NCI-H345 treated with DMSO at 0.1 percent for 48 hours (cell line): ENCODE measurements around the gene P2RX2.

Experiments used
- DNase-seq: peaks from one replicate; lab custom pipeline; 2025; ENCODE audit not compliant: unreplicated experiment; lab: John Stamatoyannopoulos, UW

The P2RX2 gene

DNA sequence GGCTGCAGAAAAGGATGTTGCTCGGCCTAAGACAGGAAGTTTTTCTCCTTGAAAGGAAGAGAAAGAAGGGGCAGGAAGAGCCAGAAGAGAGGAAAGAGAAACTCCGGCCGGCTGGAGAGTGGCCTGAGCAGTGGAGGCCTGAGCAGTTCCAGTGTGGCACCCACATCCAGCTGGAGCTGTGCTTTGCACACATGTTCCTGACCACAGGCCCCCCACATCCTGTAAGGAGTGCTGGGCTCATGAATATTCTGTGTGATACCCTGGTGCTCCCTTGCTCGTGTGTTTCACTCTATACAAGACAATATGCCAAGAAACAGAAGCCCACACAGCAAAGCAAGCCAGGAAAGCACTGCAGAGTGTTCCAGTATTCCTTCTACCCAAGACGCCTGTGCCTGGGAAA is 41.5 kb downstream of the P2RX2 start:
- DNase-seq, result no peak

DNA sequence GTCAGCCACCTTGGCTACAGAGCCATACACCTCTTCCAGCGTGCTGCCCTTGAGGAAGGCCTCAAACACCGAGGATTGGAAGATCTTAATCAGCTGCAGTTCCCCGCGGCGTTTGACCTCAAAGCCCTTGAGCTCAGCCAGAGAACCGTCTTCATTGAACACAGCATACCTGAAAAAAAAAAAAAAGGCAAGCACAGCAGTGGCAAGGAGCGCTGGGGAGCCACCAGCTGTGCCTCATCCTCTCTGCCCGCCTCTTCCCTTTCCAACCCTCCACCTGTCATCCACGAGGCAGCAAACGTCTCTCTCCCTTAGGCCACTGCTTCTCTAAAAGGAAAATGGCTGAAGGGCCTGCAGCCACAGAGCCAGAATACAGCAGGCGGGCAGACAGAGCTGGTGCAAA is 42.4 kb downstream of the P2RX2 start:
- no peak for DNase-seq

DNA sequence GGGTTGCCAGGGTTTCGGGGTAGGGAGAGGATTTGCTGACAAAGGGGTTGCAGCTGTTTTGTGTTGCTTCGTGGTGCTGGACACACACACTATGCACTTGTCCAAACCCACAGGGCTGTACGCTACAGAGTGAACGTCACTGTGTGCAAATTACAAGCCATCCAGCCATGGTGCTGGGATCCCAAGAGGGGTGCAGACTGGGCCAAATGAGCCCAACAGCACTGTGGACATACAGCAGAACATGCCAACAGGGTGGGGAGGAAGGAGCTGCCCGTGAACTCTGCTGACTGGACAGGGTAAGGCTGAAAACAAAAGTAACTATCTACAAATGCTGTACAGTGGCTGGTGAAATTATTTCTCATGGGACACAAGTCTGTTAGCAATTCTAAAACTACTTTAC is 43.4 kb downstream of the P2RX2 start:
- no peak for DNase-seq

DNA sequence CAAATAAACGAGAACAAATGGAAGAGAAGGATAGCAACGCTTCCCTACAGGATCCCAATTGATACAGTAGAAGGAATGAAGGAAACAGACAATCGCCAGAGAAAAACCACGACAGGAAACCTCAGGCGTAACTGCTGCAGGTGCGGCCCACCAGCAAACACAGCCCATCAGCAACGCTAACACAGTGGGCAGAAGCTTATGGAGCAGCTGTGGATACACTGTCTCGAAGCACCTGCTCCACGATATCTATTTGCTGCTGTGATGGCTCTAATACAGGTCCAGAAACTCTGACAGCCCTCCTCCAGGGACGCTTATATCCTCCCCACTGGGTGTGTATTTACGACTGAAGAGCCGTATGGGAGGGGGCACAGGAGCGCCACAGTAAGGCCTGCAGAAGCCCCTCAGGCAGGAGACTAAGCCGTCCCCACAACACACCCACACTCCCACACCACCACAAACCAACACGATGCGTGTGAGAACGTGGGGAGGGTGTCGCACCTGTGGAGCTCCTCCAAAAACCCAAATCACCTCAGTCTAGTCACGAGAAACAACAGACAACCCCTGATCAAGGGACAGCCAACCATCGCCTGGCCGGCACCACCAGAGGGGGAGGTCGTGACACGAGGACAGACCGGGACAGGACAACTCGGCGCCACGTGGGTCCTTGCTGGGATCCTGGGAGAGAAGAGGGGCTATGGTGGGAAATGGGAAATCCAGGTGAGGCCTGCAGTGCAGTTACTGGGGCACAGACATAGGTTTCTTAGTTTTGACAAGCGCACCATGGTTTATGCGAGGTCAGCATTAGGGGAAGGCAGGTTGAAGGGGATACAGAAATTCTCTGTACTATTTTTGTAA is 44.6 kb downstream of the P2RX2 start:
- no peak for DNase-seq

DNA sequence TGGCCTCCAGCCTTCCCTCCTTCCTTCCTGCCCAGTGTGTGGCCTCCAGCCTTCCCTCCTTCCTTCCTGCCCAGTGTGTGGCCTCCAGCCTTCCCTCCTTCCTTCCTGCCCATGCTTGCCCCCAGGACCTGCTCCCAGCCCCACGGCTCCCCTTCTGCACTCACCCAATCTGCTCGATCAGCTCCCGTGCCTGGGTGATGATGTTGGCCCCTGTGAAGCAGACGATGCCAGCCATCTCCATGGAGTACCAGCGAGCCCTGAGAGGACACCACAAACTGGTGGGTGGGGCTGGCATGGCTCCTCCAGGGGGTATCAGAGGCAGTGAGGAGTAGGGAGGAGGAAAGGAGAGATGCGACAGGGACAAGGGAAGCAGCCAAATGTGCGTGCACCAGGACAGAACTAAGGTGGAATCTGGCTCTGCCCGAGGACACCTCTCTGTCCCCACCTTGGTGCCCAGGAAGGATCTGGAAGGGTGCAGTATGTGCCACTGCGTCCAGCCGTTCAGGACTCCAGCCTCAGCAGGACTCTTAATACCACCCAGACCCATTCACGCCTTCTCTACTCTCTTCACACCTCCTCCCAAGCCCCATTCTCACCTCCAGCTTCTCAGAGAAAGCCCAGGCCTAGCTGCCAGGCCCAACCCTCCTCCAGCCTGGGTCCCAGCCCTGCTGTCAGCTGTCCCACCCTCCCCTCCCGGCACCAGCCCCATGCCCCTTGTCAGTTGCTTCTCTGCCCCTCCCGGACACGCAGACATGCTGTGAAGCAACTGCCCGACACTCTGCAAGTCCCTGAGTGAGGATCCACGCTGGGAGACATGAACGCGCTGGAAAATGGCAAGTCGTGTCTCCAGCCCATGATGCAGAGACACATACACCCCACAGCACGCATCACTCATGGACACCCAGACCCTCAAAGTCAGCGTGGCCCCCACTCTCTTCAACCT is 45.9 kb downstream of the P2RX2 start:
- no peak for DNase-seq

DNA sequence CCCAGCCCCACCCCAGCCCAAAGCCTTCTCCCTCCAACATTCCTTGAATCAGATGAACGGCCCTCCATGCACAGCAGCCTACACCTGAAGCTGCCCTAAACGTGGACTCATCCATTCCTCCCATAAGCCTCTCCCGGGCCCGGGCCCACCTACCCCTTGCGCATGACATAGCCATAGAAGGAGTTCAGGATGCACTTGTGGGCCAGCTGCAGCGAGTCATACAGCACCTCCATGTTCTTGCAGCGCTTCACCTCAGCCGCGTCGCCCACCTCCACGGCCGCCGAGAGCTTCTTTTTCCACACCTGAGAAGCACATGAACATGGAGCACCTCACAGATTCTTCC is 46.5 kb downstream of the P2RX2 start:
- no peak for DNase-seq

DNA sequence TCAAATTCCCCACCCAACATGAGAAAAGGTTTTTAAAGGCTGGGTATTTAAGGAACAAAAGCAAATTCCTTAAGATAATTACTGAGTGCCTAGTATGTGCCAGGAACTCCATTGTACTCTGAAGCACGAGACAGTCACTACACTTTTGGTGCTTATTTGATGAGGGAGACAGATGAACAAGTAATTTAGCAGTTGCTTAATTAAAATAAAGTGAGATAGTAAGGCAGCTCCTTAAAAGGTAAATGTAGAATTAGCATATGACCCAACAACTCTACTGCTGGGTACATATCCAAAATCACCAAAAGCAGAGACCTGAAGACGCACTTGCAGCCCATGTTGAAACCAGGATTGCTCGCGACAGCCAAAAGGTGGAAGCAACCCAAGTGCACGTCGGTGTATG is 47.2 kb downstream of the P2RX2 start:
- no peak for DNase-seq

DNA sequence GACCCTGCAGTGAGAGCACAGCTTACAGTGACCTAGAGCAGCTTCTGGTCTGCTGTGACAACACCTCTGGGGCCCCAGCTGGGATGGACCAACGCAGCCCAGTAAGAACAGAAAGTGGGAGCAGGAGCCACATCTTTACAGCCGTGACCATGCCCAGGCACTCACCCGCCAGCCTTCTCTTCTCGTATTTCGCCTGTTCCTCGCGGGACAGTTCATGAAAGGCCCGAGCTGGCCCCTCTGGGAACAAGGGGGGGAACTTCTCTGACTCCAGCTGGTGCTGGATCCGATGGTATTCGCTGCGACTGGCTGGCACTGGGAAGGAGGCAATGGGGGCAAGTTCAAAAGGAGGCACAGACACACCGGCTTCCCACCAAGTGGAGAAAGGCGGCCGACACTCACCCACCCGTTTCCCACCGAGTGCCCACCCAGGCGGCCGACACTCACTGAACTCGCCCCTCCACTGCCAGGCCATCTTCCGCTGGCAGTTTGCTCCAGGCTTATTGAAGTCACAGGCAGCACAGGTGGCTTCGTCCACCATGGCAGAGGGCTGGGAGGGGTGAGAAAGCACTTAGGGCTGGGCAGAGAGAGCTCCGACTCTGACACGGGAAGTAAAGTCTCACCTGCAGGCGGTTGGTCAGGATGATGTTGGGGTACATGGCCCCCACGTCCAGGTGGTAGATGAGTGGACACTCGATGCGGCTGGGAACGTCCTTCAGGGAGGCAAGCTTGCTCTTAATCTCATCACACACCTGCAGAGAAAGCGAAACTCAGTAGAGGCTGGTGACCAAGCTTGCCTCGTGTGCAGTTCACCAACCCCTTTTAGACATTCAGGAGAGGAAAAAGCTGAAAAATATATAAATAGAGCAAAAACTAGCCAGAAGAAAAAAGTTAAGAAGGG is 49.9 kb downstream of the P2RX2 start:
- DNase-seq, result no peak

DNA sequence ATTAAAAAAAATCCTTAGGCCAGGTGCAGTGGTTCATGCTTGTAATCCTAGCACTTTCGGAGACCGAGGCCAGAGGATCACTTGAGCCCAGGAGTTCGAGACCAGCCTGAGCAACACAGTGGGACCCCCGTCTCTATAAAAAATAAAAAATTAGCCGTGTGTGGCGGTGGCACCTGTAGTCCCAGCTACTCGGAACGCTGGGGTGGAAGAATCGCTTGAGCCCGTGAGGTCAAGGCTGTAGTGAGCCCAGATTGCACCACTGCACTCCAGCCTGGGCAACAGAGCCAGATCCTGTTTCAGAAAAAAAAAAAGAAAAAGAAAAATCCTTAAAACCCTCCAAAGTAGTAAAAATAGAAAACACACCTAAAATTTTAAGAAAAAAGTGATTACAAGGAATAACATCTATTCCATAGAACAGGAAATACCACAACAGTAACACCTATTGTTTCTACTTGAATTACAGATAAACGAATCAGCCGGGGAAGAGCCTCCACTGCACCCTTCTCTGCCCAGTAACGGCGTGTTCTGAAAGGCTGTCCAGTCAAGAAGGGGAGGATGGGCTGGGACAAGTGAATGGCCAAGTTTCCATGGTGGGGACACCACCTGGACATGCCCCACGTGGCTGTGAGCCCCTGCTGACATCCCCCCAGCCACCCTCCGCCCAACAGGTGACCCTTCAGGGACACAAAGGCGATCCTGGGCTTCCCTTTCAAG is 50.7 kb downstream of the P2RX2 start:
- no peak for DNase-seq
